Ovary (tissue), 9 donors: ENCODE data around the gene KRT39. TPM values are rescaled to one million over a fixed set of nuclear protein-coding genes. Genes with fewer than 3 reads are reported as not detected.

Experiments
- DNase-seq, 5 donors: peaks; one replicate each; pipeline ENCODE4 v3.0.0-alpha.2; 2019 to 2020
- H3K27ac ChIP-seq, 2 donors: fragments of 200-600 bp; one replicate each; pipeline versions ENCODE4 v1.5.1 to v1.8.0; 2019 to 2022
- H3K27me3 ChIP-seq: fragments of 200-600 bp; one replicate; pipeline ENCODE4 v1.8.0; 2022
- H3K36me3 ChIP-seq: fragments of 200-600 bp; sonication (generic); one replicate; pipeline ENCODE4 v1.5.1; 2019
- H3K4me1 ChIP-seq: one replicate; pipeline ENCODE4 v1.8.1; 2013; ENCODE audit warnings: mild to moderate bottlenecking, moderate library complexity; ENCODE audit not compliant: insufficient read depth
- H3K4me3 ChIP-seq: fragments of 200-600 bp; sonication (generic); one replicate; pipeline ENCODE4 v1.5.1; 2017
- H3K9me3 ChIP-seq, 2 donors: fragments of 200-600 bp in 1 of 2; sonication (generic) in 1 of 2; one replicate each; pipeline versions ENCODE4 v1.5.1 to v1.8.1; 2013 to 2019; ENCODE audit warnings: mild to moderate bottlenecking in 1 of 2, moderate library complexity in 1 of 2
- CTCF ChIP-seq, 3 donors: fragments of 450-650 bp in 2 of 3; fragments of 200-600 bp in 1 of 3; IDR thresholded peaks; one replicate each; pipeline versions ENCODE4 v1.5.1 to v1.8.0; 2016 to 2022; ENCODE audit warnings: antibody characterized with exemption in 3 of 3, mild to moderate bottlenecking in 1 of 3
- EP300 ChIP-seq: sonication (generic); formaldehyde crosslinking; IDR thresholded peaks from one replicate; pipeline ENCODE4 v1.6.1; 2017; ENCODE audit warnings: antibody characterized with exemption
- POLR2A ChIP-seq: fragments of 450-650 bp; IDR thresholded peaks from one replicate; pipeline ENCODE4 v1.6.1; 2017; ENCODE audit warnings: antibody characterized with exemption, mild to moderate bottlenecking, moderate library complexity
- WGBS, 3 donors: extraction: QIAGEN DNeasy Blood & Tissue Kit in 1 of 3; methylation state at CpG; one replicate each; pipeline versions ENCODE4 v1.1.5 to v1.1.7; 2013 to 2017; 5-methylcytosine and 5-hydroxymethylcytosine counted together
- intact Hi-C, 4 donors: fragments of 100-400 bp; cut with DNase I; formaldehyde crosslinking; loops; one replicate each; pipeline versions ENCODE4 v1.11.0 to v1.15.1; 2022 to 2023
- polyA plus RNA-seq, 2 donors: library from polyadenylated mRNA; stranded (reverse); fragments of 200-250 nt in 1 of 2; fragments of 350-450 nt in 1 of 2; fragmentation: Illumina TruSeq in 1 of 2; extraction: RNeasy Lipid Tissue Mini Kit (QIAGEN cat#74804) in 1 of 2; gene quantifications; one replicate each; pipeline ENCODE4 v1.2.3, GENCODE V29; 2013 to 2014
- total RNA-seq, 7 donors: library from RNA; depleted of rRNA in 2 of 7; stranded (reverse); fragments of >200 nt in 2 of 7; fragmentation: NEBNext Ultra II Directional in 3 of 7; extraction: Animal tissue kit (Norgen Biotek cat#: 25700) in 3 of 7; gene quantifications; one replicate each; pipeline versions ENCODE4 v1.1.0 to v1.2.4, GENCODE V29; 2016 to 2023
- donor health status: DM: no; HTN: no; CAD: no; lungs with moderate emphysema.
- donor health status: DM: no; HTN: no; CAD: no.
- donor health status: Bipolar disorder and iron deficiency.
- donor health status: DM: yes; HTN: yes; CAD: no.
- donor health status: DM: no; HTN: no; CAD: no.
- donor health status: DM: yes; HTN: yes; CAD: no.

Gene KRT39
- total and polyA plus RNA-seq, 9 donors, result 0.69 TPM; not detected in 8

- intact Hi-C loops, result no loop called here
Measured at GRCh38 chr17:40962059-40962561, 4.6 kb downstream of the KRT39 start.

GRCh38 chr17:40961591-40961990, 5.2 kb downstream of the KRT39 start:
- intact Hi-C loops, result no loop called here
- Histone ChIP-seq H3K36me3 (no peaks in the 10 kb centered on the region), H3K27ac (no peak overlapping the region), H3K4me1 (no peaks in the 10 kb centered on the region), H3K9me3 (no peaks in the 10 kb centered on the region), H3K27me3 (no peaks in the 10 kb centered on the region), H3K4me3 (no peak overlapping the region)
- no peak for DNase-seq
- 79 to 84% (median 81%) methylated on average over 1 of the region's 1 CpG for WGBS, 3 donors
- TF ChIP-seq POLR2A, result no peak
- no peak for TF ChIP-seq EP300
- no peak for TF ChIP-seq CTCF (IDR thresholded peaks at IDR 0.05)

More at GRCh38 chr17:40962059-40962561, 4.6 kb downstream of the KRT39 start:
- 94 to 96% (median 96%) methylated on average over 4 of the region's 4 CpGs for WGBS, 3 donors
- Histone ChIP-seq H3K36me3 (no peaks in the 10 kb centered on the region), H3K27ac (no peak overlapping the region), H3K4me3 (no peak overlapping the region), H3K27me3 (no peaks in the 10 kb centered on the region), H3K4me1 (no peaks in the 10 kb centered on the region), H3K9me3 (no peaks in the 10 kb centered on the region)
- TF ChIP-seq EP300, result no peak
- no peak for TF ChIP-seq POLR2A
- no peak for TF ChIP-seq CTCF (IDR thresholded peaks at IDR 0.05)
- no peak for DNase-seq

- no peak for DNase-seq
- intact Hi-C loops, result no loop called here
- no peaks in the 10 kb centered on the region for H3K36me3 ChIP-seq
- 34 to 59% (median 43%) methylated on average over 10 of the region's 10 CpGs for WGBS, 3 donors
- no peaks in the 10 kb centered on the region for H3K27me3 ChIP-seq
- no peak overlapping the region for H3K27ac ChIP-seq
- H3K9me3 ChIP-seq, result no peaks in the 10 kb centered on the region
- H3K4me3 ChIP-seq, result no peak overlapping the region
- no peaks in the 10 kb centered on the region for H3K4me1 ChIP-seq
- no peak for TF ChIP-seq POLR2A
- TF ChIP-seq CTCF (IDR thresholded peaks at IDR 0.05), result no peak
- no peak for TF ChIP-seq EP300
Measured at GRCh38 chr17:40960144-40960543, 6.6 kb downstream of the KRT39 start.

GRCh38 chr17:40958086-40958953, 8.4 kb downstream of the KRT39 start:
- H3K36me3 ChIP-seq, result no peaks in the 10 kb centered on the region
- H3K4me1 ChIP-seq, result no peaks in the 10 kb centered on the region
- H3K27ac ChIP-seq, result no peak overlapping the region
- no peaks in the 10 kb centered on the region for H3K9me3 ChIP-seq
- TF ChIP-seq EP300, result no peak
- no peak for TF ChIP-seq CTCF (IDR thresholded peaks at IDR 0.05)
- no peak for TF ChIP-seq POLR2A
- intact Hi-C loops, result no loop called here
- DNase-seq, result no peak
- no peaks in the 10 kb centered on the region for H3K27me3 ChIP-seq
- H3K4me3 ChIP-seq, result no peak overlapping the region
- WGBS, 3 donors, result 91 to 94% (median 91%) methylated on average over 12 of the region's 12 CpGs
